HFFc6 (cell line): ENCODE results near the gene DST. TPM values are rescaled to one million over a fixed set of nuclear protein-coding genes. Genes with fewer than 3 reads are reported as not detected.

Experiments
- DNase-seq: peaks from one replicate; pipeline ENCODE4 v3.0.0-alpha.2; 2018
- H3K27ac Mint-ChIP-seq: 2 replicates; pipeline ENCODE4 v1.8.0; 2020; ENCODE audit warnings: mild to moderate bottlenecking, mixed read lengths
- H3K27me3 Mint-ChIP-seq: 2 replicates; pipeline ENCODE4 v1.8.0; 2021; ENCODE audit warnings: mild to moderate bottlenecking, moderate library complexity, mixed read lengths; ENCODE audit not compliant: insufficient read depth
- H3K36me3 Mint-ChIP-seq: 2 replicates; pipeline ENCODE4 v1.8.0; 2021; ENCODE audit warnings: low read depth, mixed read lengths
- H3K4me1 Mint-ChIP-seq: 2 replicates; pipeline ENCODE4 v1.8.0; 2020; ENCODE audit warnings: low read depth, mixed read lengths
- H3K4me3 Mint-ChIP-seq: 2 replicates; pipeline ENCODE4 v1.8.0; 2020; ENCODE audit warnings: mild to moderate bottlenecking, moderate library complexity, mixed read lengths
- H3K9me3 Mint-ChIP-seq: 2 replicates; pipeline ENCODE4 v1.8.0; 2020; ENCODE audit warnings: mild to moderate bottlenecking, mixed read lengths
- total RNA-seq, 6 experiments: library from RNA; stranded (reverse); fragmentation: NEBNext Ultra II Directional; extraction: Animal tissue kit (Norgen Biotek cat#: 25700); gene quantifications; 2 replicates in 1 of 6; 3 replicates in 5 of 6; pipeline ENCODE4 v1.2.3, GENCODE V29; 2021
- TF ChIP-seq, protein P1 (sequence below): fragments of 200-600 bp; sonication (generic); IDR thresholded peaks from 2 replicates; pipeline ENCODE4 v1.5.0; 2021; ENCODE audit warnings: antibody characterized with exemption, mild to moderate bottlenecking

Gene DST
- total RNA-seq, 6 experiments from 2014 or later = 246 to 408 (median 279) TPM

DNA sequence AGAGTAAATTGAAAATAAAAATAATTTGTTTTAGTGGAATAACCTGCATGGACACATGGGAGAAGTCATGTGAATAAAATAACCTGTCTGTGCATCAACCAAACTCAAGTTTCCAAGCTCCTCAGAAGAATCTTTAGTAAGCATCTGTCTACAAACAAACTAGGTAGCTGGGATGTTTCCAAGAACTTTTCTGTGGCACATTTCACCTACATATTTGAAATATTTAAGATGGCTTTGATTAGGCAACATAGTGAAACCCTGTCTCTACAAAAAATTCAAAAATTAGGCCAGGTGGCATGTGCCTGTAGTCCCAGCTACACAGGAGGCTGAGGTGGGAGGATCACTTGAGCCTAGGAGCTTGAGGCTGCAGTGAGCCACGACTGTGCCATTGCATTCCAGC lies 168.2 kb downstream of the DST start:
- TF ChIP-seq, protein P1, sequence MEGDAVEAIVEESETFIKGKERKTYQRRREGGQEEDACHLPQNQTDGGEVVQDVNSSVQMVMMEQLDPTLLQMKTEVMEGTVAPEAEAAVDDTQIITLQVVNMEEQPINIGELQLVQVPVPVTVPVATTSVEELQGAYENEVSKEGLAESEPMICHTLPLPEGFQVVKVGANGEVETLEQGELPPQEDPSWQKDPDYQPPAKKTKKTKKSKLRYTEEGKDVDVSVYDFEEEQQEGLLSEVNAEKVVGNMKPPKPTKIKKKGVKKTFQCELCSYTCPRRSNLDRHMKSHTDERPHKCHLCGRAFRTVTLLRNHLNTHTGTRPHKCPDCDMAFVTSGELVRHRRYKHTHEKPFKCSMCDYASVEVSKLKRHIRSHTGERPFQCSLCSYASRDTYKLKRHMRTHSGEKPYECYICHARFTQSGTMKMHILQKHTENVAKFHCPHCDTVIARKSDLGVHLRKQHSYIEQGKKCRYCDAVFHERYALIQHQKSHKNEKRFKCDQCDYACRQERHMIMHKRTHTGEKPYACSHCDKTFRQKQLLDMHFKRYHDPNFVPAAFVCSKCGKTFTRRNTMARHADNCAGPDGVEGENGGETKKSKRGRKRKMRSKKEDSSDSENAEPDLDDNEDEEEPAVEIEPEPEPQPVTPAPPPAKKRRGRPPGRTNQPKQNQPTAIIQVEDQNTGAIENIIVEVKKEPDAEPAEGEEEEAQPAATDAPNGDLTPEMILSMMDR = no peak
- H3K27me3 Mint-ChIP-seq = peaks cover 20% of the 10 kb centered on the region
- no peak overlapping the region for H3K27ac Mint-ChIP-seq
- no peak overlapping the region for H3K4me3 Mint-ChIP-seq
- peaks cover 16% of the 10 kb centered on the region for H3K9me3 Mint-ChIP-seq
- H3K36me3 Mint-ChIP-seq = peaks cover 66% of the 10 kb centered on the region
- H3K4me1 Mint-ChIP-seq = peaks cover 25% of the 10 kb centered on the region
- no peak for DNase-seq

DNA sequence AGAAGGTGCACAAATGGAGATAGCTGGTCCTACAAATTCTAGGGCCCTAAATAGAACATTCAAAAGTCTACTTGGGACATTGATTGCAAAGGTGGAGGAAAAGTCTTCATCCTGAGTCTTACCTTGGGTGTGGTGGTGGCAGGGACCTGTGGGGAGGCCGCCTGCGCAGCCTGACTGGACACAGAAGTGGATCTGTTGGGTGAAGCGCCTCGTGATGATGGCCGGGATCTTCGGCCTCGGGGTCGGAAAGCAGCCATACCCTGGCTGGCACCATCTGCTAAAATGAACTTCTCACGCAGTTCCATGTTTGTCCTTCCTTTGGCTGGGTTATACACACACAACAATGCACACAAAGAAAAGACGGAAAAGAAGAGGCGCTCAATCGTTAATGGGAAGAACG lies 179.2 kb downstream of the DST start:
- TF ChIP-seq, protein P1 = no peak
- no peak overlapping the region for H3K4me3 Mint-ChIP-seq
- H3K4me1 Mint-ChIP-seq = no peaks in the 10 kb centered on the region; the same call in 1 of the 2 replicates
- H3K27ac Mint-ChIP-seq = 0 out of 2 replicates have a peak overlapping the region, but pooled peaks have one; percentile 45
- no peaks in the 10 kb centered on the region; the same call in 1 of the 2 replicates for H3K9me3 Mint-ChIP-seq
- no peak for DNase-seq
- H3K36me3 Mint-ChIP-seq = peaks cover 72% of the 10 kb centered on the region
- peaks cover 30% of the 10 kb centered on the region for H3K27me3 Mint-ChIP-seq

DNA sequence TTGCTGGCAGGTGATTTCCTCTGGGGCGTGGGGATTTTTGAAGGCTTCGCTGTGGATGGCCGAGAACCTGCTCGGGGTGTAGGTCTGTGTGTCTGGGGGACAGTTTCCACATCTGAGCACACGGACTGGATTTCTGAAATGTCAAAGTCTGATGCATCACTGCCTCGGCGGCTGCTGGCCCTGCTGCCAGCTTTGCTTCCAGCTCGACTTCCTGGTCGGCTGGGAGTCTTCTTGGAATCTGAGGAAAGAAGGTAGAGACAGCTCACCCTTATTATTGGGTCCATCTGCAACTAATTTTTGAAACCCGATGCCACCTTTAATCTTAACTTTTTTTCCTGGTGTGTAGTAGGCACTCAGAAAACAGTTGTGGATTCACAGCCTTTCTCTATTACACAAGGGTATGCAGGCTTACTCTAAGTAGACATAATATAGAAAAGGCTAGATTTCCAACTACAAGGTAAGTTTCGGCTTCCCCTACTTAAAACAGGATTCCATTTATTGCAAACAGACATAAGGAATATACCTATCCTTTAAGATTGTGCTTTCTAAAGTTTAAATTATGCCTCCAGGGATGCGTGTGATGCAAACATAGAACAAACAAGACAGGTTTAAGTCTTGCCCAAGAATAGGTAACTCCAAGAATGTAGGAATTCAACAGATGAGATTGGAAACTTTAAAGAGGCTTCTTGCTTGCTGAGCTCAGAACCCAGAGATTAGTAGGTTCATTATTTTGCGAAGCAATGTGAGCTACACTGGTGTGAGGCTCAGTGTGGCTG lies 183.5 kb downstream of the DST start:
- Mint-ChIP-seq H3K4me3 (peak overlapping the region; percentile 7; the same call in 1 of the 2 replicates), H3K4me1 (no peaks in the 10 kb centered on the region; the same call in 1 of the 2 replicates), H3K27me3 (peaks cover 37% of the 10 kb centered on the region), H3K36me3 (peaks cover 80% of the 10 kb centered on the region), H3K27ac (peak overlapping the region; percentile 62), H3K9me3 (peaks cover 2% of the 10 kb centered on the region; the same call in 1 of the 2 replicates)
- TF ChIP-seq, protein P1 = no peak
- DNase-seq = no peak

DNA sequence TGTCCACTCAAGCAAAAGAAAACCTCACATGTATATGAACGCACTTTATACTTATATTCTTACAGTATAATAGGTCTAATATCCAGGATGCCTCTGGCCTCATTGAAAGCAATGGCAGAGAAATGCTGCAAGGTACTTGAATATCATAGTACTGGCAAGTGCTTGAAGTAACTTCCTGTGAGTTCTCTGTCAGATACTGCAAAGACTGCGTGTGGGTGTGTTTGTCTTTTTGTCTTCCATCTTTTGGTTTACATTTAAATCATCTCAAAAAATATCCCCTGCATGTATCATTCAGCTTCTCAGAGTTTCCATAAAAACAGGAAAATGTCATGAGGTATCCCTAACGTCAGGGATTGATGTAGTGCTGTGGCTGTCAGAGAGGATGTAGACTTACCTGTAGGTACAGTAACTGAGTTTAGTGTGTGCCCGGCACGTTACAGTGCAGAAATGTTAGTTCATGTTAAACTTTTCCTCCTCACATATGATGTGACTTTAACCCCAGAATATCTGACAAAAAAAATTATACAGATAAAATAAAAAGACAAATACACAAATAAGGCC lies 184.3 kb downstream of the DST start:
- Mint-ChIP-seq H3K27me3 (peaks cover 35% of the 10 kb centered on the region), H3K4me1 (no peaks in the 10 kb centered on the region; the same call in 1 of the 2 replicates), H3K27ac (no peak overlapping the region; the same call in 1 of the 2 replicates), H3K9me3 (peaks cover 5% of the 10 kb centered on the region; the same call in 1 of the 2 replicates), H3K4me3 (no peak overlapping the region; the same call in 1 of the 2 replicates), H3K36me3 (peaks cover 81% of the 10 kb centered on the region)
- DNase-seq = no peak
- TF ChIP-seq, protein P1 = no peak

DNA sequence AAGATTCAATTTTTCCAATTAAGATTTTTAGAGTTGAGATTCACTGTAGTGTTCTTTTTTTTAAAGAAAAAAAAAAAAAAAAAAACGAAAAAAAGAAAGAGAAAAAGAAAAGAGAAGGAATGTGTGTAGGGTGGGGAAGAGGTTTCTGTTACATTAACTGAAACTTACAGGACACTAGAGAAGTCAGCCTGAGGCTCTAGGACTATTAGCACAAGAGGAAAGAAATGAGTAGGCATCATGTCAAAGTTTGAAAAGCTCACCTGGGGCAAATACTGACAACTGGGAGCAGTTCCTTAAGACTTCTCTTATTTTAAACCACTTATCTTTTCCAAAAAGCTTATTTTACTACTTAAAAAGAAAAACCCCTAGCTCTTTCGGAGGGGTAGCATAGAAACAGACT lies 185.9 kb downstream of the DST start:
- 0 out of 2 replicates have a peak overlapping the region, but pooled peaks have one; percentile 46 for H3K4me3 Mint-ChIP-seq
- peaks cover 72% of the 10 kb centered on the region for H3K36me3 Mint-ChIP-seq
- no peak for DNase-seq
- peak overlapping the region; percentile 16; the same call in 1 of the 2 replicates for H3K27ac Mint-ChIP-seq
- peaks cover 11% of the 10 kb centered on the region for H3K4me1 Mint-ChIP-seq
- TF ChIP-seq, protein P1 = no peak
- peaks cover 37% of the 10 kb centered on the region for H3K27me3 Mint-ChIP-seq
- peaks cover 9% of the 10 kb centered on the region; the same call in 1 of the 2 replicates for H3K9me3 Mint-ChIP-seq
